Measurements from ENCODE around the gene TYSND1.

TYSND1 gene

DNA sequence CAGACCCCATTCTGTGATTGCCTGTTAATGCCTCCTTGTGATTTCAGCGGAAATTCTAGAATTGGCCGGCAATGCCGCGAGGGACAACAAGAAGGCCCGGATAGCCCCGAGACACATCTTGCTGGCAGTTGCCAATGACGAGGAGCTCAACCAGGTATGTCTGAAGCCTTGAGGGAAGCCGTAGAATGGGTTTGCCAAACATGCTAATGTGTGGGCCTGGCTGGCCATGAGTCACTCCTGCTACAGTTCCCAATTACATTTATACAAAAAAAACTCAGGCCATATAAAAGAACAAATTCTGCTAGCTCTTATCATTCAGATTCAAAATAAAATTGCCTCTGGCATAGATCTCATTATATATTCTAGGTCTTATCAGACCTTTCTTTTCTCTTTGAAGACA, 56.5 kb downstream of the TYSND1 start:
- no peak for DNase-seq (ENCODE audit: low spot score)
- no peak overlapping the region for H3K27ac ChIP-seq
- TF ChIP-seq CTCF (IDR thresholded peaks at IDR 0.05), result no peak
- no peak overlapping the region for H3K4me3 ChIP-seq

DNA sequence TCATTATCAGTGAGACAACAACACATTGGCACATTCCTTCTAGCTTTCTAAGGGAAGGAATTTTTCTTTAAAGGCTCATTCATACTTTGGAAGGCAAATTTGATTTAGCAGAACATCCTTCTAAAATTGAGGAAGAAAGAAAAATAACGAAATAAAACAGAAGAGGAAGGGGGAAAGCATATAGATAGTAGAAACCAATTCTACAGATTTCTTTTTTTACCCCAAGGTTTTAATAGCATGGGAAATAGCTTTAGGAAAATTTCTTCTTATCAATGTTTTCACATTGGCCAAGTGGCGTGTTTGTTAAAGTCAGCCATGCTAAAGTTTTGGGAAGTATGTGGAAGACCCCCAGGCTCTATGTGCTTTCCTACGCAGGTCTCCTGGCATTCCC, 58.2 kb downstream of the TYSND1 start:
- H3K4me3 ChIP-seq, result no peak overlapping the region
- DNase-seq (ENCODE audit: low spot score), result no peak
- H3K27ac ChIP-seq, result no peak overlapping the region
- no peak for TF ChIP-seq CTCF (IDR thresholded peaks at IDR 0.05)
